HG02588 (cell line): ENCODE measurements around the gene SLC35F1.

Experiments
- ATAC-seq: cut with Tn5 transposase; IDR thresholded peaks from one replicate; pipeline ENCODE4 v1.9.1; 2021; ENCODE audit warnings: mild to moderate bottlenecking, moderate library complexity; ENCODE audit not compliant: unreplicated experiment

SLC35F1 gene

DNA sequence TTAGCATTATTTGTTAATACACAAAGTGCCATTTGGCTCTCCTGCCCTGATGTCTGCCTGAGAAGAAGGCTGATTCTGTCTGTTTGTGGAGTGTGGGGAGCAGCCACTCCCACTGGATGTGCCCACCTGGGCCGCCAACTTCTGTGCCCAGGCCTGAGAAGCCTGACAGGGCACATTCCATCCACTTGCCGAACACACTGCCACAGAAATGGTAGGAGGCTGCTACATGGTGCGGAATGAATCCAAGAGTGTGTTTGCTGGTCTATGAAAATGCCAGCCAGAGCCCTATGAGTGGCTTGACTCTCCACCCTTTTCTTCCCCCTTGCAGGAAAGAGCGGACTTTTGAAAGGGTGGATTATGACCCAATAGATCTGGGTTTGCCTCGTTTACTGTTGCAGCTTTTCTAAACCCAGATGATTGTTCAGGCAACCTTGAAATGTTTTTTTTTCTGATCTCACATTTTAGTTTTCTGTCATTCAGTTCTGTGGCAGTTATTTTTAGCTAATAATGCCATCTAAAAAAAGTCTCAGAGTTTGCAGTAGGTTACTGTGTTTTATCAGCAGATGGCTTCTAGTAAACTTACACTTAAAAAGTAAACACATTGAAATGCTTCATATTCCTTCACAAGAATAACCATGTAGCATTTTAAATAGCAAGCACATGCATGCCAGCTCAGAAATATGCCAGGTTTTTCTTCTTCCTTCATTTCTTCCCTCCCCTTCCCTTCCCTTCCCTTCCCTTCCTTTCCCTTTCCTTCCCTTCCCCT, 196.5 kb downstream of the SLC35F1 start:
- no peak for ATAC-seq

- ATAC-seq = no peak
Measured at GRCh38 chr6:118122161-118122725, 215.2 kb downstream of the SLC35F1 start.

GRCh38 chr6:118122801-118123200, 215.7 kb downstream of the SLC35F1 start:
- ATAC-seq = no peak

DNA sequence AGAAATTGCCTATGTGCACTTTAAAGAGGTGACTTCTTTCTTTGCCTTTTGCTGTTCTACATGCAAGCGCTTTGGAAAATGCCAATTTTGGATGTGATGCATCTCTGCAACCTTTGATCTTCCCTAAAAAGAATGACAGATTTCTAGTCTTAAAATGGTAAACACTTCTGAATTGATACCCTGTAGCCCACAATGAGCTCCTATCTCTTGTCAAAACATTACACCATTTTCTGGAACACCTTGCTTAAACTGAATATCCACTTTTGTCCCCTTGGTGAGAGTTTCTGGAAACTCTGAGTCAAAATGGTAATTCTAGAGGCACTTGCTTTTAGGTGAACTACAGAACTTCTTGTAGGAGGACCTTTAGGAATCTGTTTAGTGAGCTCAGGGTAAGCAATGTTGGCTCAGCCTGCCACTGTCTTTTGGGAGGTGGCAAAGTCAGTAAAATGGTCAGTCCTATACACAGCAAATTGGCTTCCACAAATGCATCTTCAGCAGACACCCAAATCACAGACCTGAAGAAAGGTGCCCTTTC, 216.5 kb downstream of the SLC35F1 start:
- ATAC-seq = no peak

GRCh38 chr6:118124851-118125250, 217.8 kb downstream of the SLC35F1 start:
- ATAC-seq = no peak

- ATAC-seq = no peak
Measured at GRCh38 chr6:118128755-118129154, 221.7 kb downstream of the SLC35F1 start.

GRCh38 chr6:118134206-118134605, 227.1 kb downstream of the SLC35F1 start:
- ATAC-seq = no peak

GRCh38 chr6:118134736-118135135, 227.7 kb downstream of the SLC35F1 start:
- ATAC-seq = no peak

- ATAC-seq = no peak
Measured at GRCh38 chr6:118135371-118135770, 228.3 kb downstream of the SLC35F1 start.

- ATAC-seq = no peak
Measured at GRCh38 chr6:118141211-118141610, 234.1 kb downstream of the SLC35F1 start.

- ATAC-seq = no peak
Measured at GRCh38 chr6:118146584-118146983, 239.5 kb downstream of the SLC35F1 start.

GRCh38 chr6:118147511-118147910, 240.4 kb downstream of the SLC35F1 start:
- no peak for ATAC-seq

- ATAC-seq = no peak
Measured at GRCh38 chr6:118148561-118148960, 241.5 kb downstream of the SLC35F1 start.

DNA sequence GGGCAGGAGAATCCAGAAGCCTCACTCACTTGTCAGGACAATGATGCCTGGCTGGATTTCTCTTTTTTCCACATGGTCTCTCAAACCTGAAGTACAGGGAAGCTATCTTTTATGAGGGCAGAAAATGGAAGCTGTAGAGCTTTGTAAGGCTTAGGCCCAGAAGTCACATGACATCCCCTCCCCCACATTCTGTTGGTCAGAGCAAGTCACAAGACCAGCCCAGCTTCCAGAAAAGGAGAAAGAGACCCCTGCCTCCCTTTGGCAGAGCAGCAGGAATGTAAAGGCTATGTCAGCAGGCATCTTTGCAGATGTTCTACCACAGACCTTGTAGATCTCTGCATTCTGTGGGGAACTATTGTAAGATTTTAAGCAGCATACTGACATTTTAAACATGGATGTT, 245.5 kb downstream of the SLC35F1 start:
- no peak for ATAC-seq

DNA sequence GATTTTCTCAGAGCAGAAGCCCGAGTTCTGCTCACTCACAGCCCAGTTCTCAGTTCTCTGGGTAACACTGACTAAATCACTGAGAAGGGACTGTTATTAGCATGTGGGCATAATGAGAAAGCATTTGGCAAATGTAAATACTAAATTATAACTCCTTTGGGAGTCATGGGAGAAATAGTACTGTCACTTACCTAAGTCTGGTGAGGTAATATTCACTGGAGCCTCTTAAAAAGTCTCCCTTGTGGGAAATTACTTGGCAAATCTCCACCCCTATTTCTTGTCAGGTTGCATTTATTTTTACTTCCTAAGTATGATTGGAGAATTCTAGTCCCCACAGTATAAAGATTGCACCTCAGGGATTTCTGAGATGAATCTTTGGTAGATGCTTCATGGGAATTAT, 254.3 kb downstream of the SLC35F1 start:
- ATAC-seq = no peak

DNA sequence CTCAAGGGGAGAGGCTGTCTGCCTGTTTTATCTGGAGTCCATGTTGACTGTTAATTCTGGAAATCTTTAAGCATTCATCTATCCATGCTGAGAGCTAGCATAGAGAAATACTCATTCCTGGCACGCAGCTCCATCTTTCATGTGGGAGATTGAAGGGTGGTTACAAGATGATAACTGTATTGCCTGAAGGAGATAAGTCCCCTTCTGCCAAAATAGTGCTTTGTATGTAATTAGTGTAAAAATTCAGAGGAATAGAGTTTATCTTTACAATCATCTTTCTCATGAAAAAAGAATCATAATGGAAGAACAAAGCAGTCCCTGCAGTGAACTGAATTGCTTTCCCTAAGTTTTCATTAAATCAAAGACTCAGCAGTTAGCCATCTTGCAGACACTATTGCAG, 256.5 kb downstream of the SLC35F1 start:
- ATAC-seq = no peak

GRCh38 chr6:118165500-118165899, 258.4 kb downstream of the SLC35F1 start:
- ATAC-seq = no peak

DNA sequence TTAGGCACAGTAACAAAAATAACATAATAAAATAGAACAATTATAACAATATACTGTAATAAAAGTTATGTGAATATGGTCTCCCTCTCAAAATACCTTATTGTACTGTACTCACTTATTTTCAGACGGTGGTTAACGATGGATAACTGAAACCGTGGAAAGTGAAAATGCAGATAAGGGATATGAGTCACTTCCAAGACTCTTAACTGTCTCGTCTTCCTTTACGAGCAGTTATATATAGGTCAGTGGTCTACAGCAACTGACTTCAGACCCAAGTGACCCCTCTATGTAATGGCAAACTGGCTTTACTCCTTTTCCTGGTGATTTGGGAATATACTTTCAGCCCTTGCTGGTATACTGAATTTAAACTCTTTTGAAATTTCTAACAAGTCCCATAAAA, 261.4 kb downstream of the SLC35F1 start:
- ATAC-seq = no peak

DNA sequence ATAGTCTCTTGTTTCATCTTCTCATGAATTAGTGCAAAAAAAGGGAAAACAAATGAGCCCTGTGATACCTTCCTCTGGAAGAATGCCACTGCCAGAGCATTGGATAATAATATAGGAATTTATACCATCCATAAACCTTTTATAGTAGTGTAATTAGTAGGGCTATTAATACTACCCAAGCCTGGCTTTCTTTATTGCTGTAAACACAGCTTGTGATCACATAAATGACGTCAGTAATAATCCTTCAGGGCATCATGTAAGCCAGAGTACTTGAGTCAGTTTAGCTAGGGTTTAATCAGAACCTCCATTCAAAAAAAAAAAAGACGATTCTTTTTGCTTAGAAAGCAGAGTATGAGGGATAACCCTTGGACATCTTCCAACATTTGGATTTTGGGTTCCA, 264.8 kb downstream of the SLC35F1 start:
- ATAC-seq = no peak

DNA sequence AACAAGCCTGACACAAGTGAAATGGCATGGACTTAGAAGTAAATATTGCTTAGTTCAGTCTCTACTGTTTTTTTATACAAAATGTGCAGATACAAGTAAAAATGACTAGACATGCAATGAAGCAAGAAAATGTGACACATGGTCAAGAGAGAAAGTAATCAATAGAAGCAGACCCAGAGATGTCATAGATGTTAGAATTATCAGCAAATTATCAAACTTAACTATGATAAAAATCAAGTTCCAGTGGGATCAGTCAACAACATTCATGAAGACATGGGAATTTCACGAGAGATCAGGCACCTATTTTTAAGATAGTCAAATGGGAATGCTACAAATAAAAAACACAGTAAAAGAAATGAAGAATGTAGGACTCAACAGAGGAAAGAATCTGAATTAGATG, 267.0 kb downstream of the SLC35F1 start:
- no peak for ATAC-seq

- ATAC-seq = no peak
Measured at GRCh38 chr6:118177720-118178119, 270.7 kb downstream of the SLC35F1 start.

GRCh38 chr6:118179048-118179447, 272.0 kb downstream of the SLC35F1 start:
- ATAC-seq = no peak
